ENCODE measurements around the gene SLC16A14. TPM values are rescaled to one million over a fixed set of nuclear protein-coding genes. Genes with fewer than 3 reads are reported as not detected.

SLC16A14 gene
- total RNA-seq, 1 experiment from 2014 or later = not detected

- Histone ChIP-seq H3K4me3 (ENCODE audit: low read depth, low read length) (no peak overlapping the region), H3K9me3 (no peaks in the 10 kb centered on the region), H3K4me1 (no peaks in the 10 kb centered on the region), H3K36me3 (ENCODE audit: control insufficient read depth, insufficient read depth, low read length) (no peaks in the 10 kb centered on the region), H3K27me3 (replicated peaks; ENCODE audit: control insufficient read depth, insufficient read depth, low read length) (no peaks in the 10 kb centered on the region)
- H3K36me3 Mint-ChIP-seq (ENCODE audit: insufficient read depth, unreplicated experiment) = no peaks in the 10 kb centered on the region
- TF ChIP-seq CTCF (IDR thresholded peaks at IDR 0.05; ENCODE audit: insufficient read depth in 1 of 2, low read depth in 1 of 2, low read length in 1 of 2, severe bottlenecking in 1 of 2, unreplicated experiment in 1 of 2) = no peak
- H3K9me3 Mint-ChIP-seq (ENCODE audit: unreplicated experiment) = no peaks in the 10 kb centered on the region
- no peak overlapping the region for H3K27ac Mint-ChIP-seq (ENCODE audit: unreplicated experiment)
- intact Hi-C loops (cut with micrococcal nuclease; ENCODE audit: unreplicated experiment) = no loop called here
- no peak overlapping the region for H3K4me3 Mint-ChIP-seq (ENCODE audit: unreplicated experiment)
- BruUV-seq (replicated peaks) = no TSS peak
- no peak for DNase-seq
- ChIA-PET CTCF (no interaction called here), POLR2A (no interaction called here)
- H3K27me3 Mint-ChIP-seq (ENCODE audit: insufficient read depth, unreplicated experiment) = no peaks in the 10 kb centered on the region
- H3K4me1 Mint-ChIP-seq (ENCODE audit: low read depth, unreplicated experiment) = no peaks in the 10 kb centered on the region
These were observed 22.2 kb downstream of the SLC16A14 start for GRCh38 chr2:230046491-230046890.

GRCh38 chr2:230043461-230043860 is 25.3 kb downstream of the SLC16A14 start:
- Mint-ChIP-seq H3K9me3 (ENCODE audit: unreplicated experiment) (no peaks in the 10 kb centered on the region), H3K4me3 (ENCODE audit: unreplicated experiment) (no peak overlapping the region), H3K27ac (ENCODE audit: unreplicated experiment) (no peak overlapping the region), H3K36me3 (ENCODE audit: insufficient read depth, unreplicated experiment) (no peaks in the 10 kb centered on the region), H3K4me1 (ENCODE audit: low read depth, unreplicated experiment) (no peaks in the 10 kb centered on the region), H3K27me3 (ENCODE audit: insufficient read depth, unreplicated experiment) (no peaks in the 10 kb centered on the region)
- ChIA-PET POLR2A (no interaction called here), CTCF (no interaction called here)
- no peak for DNase-seq
- Histone ChIP-seq H3K4me1 (no peaks in the 10 kb centered on the region), H3K36me3 (ENCODE audit: control insufficient read depth, insufficient read depth, low read length) (no peaks in the 10 kb centered on the region), H3K9me3 (no peaks in the 10 kb centered on the region), H3K27me3 (replicated peaks; ENCODE audit: control insufficient read depth, insufficient read depth, low read length) (no peaks in the 10 kb centered on the region), H3K4me3 (ENCODE audit: low read depth, low read length) (no peak overlapping the region)
- intact Hi-C loops (cut with micrococcal nuclease; ENCODE audit: unreplicated experiment) = no loop called here
- BruUV-seq (replicated peaks) = no TSS peak
- no peak for TF ChIP-seq CTCF (IDR thresholded peaks at IDR 0.05; ENCODE audit: insufficient read depth in 1 of 2, low read depth in 1 of 2, low read length in 1 of 2, severe bottlenecking in 1 of 2, unreplicated experiment in 1 of 2)

GRCh38 chr2:230043025-230043424 is 25.7 kb downstream of the SLC16A14 start:
- DNase-seq = no peak
- Histone ChIP-seq H3K27me3 (replicated peaks; ENCODE audit: control insufficient read depth, insufficient read depth, low read length) (no peaks in the 10 kb centered on the region), H3K4me3 (ENCODE audit: low read depth, low read length) (no peak overlapping the region), H3K4me1 (no peaks in the 10 kb centered on the region), H3K9me3 (no peaks in the 10 kb centered on the region), H3K36me3 (ENCODE audit: control insufficient read depth, insufficient read depth, low read length) (no peaks in the 10 kb centered on the region)
- no peaks in the 10 kb centered on the region for H3K27me3 Mint-ChIP-seq (ENCODE audit: insufficient read depth, unreplicated experiment)
- no peaks in the 10 kb centered on the region for H3K4me1 Mint-ChIP-seq (ENCODE audit: low read depth, unreplicated experiment)
- H3K9me3 Mint-ChIP-seq (ENCODE audit: unreplicated experiment) = no peaks in the 10 kb centered on the region
- no peak for TF ChIP-seq CTCF (IDR thresholded peaks at IDR 0.05; ENCODE audit: insufficient read depth in 1 of 2, low read depth in 1 of 2, low read length in 1 of 2, severe bottlenecking in 1 of 2, unreplicated experiment in 1 of 2)
- CTCF ChIA-PET = no interaction called here
- BruUV-seq (replicated peaks) = no TSS peak
- no peak overlapping the region for H3K4me3 Mint-ChIP-seq (ENCODE audit: unreplicated experiment)
- H3K36me3 Mint-ChIP-seq (ENCODE audit: insufficient read depth, unreplicated experiment) = no peaks in the 10 kb centered on the region
- POLR2A ChIA-PET = no interaction called here
- intact Hi-C loops (cut with micrococcal nuclease; ENCODE audit: unreplicated experiment) = no loop called here
- H3K27ac Mint-ChIP-seq (ENCODE audit: unreplicated experiment) = no peak overlapping the region
